ENCODE results near the gene HPCA.

The HPCA gene

DNA sequence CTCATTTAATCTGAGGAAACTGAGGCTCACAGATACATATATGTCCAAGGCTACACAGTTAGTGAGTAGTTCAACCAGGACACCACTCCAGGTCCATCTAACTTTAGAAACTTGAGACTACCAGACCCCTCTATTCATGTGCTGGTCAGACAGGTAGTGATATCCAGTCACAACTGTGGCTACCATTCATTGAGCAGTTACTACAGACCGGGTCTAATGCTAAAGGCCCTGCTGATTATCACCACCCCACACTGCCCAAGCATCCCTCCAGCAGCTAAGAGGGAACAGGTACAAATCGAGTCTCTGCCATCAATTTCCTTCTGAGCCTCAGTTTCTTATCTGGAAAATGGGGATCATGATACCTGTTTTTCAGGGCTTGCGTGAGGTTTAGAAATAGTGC lies 5.3 kb downstream of the HPCA start:
- TF ChIP-seq, protein P1, sequence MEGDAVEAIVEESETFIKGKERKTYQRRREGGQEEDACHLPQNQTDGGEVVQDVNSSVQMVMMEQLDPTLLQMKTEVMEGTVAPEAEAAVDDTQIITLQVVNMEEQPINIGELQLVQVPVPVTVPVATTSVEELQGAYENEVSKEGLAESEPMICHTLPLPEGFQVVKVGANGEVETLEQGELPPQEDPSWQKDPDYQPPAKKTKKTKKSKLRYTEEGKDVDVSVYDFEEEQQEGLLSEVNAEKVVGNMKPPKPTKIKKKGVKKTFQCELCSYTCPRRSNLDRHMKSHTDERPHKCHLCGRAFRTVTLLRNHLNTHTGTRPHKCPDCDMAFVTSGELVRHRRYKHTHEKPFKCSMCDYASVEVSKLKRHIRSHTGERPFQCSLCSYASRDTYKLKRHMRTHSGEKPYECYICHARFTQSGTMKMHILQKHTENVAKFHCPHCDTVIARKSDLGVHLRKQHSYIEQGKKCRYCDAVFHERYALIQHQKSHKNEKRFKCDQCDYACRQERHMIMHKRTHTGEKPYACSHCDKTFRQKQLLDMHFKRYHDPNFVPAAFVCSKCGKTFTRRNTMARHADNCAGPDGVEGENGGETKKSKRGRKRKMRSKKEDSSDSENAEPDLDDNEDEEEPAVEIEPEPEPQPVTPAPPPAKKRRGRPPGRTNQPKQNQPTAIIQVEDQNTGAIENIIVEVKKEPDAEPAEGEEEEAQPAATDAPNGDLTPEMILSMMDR (conservative IDR thresholded peaks at IDR 0.05; ENCODE audit: low read depth, low read length): no peak
- no peak overlapping the region for H2AFZ ChIP-seq (ENCODE audit: low read depth)
- H3K79me2 ChIP-seq (ENCODE audit: insufficient read depth, low read depth): no peaks in the 10 kb centered on the region
- no peak overlapping the region for H3K9ac ChIP-seq
- H3K4me1 ChIP-seq (ENCODE audit: low read depth, poor library complexity, severe bottlenecking): no peaks in the 10 kb centered on the region
- no peak overlapping the region for H3K4me2 ChIP-seq
- H3K36me3 ChIP-seq (ENCODE audit: insufficient read depth): no peaks in the 10 kb centered on the region
- no peak overlapping the region for H3K4me3 ChIP-seq (IDR thresholded peaks at IDR 0.05; ENCODE audit: insufficient read depth, low read depth, low read length)
- H3K27ac ChIP-seq: no peak overlapping the region
- peaks cover 9% of the 10 kb centered on the region; the same call in 1 of the 2 replicates for H3K27me3 ChIP-seq (ENCODE audit: insufficient read depth, low read depth)
- H4K20me1 ChIP-seq (ENCODE audit: insufficient read depth): no peaks in the 10 kb centered on the region

GRCh38 chr1:32892368-32893197 lies 6.3 kb downstream of the HPCA start:
- TF ChIP-seq, protein P1 (conservative IDR thresholded peaks at IDR 0.05; ENCODE audit: low read depth, low read length): no peak; the same call in 1 of the 2 replicates
- Histone ChIP-seq H2AFZ (ENCODE audit: low read depth) (no peak overlapping the region), H3K27me3 (ENCODE audit: insufficient read depth, low read depth) (peaks cover 5% of the 10 kb centered on the region; the same call in 1 of the 2 replicates), H3K4me3 (IDR thresholded peaks at IDR 0.05; ENCODE audit: insufficient read depth, low read depth, low read length) (no peak overlapping the region), H3K36me3 (ENCODE audit: insufficient read depth) (no peaks in the 10 kb centered on the region), H3K4me1 (ENCODE audit: low read depth, poor library complexity, severe bottlenecking) (no peaks in the 10 kb centered on the region), H4K20me1 (ENCODE audit: insufficient read depth) (no peaks in the 10 kb centered on the region), H3K27ac (no peak overlapping the region), H3K79me2 (ENCODE audit: insufficient read depth, low read depth) (no peaks in the 10 kb centered on the region), H3K9ac (no peak overlapping the region), H3K4me2 (no peak overlapping the region)

DNA sequence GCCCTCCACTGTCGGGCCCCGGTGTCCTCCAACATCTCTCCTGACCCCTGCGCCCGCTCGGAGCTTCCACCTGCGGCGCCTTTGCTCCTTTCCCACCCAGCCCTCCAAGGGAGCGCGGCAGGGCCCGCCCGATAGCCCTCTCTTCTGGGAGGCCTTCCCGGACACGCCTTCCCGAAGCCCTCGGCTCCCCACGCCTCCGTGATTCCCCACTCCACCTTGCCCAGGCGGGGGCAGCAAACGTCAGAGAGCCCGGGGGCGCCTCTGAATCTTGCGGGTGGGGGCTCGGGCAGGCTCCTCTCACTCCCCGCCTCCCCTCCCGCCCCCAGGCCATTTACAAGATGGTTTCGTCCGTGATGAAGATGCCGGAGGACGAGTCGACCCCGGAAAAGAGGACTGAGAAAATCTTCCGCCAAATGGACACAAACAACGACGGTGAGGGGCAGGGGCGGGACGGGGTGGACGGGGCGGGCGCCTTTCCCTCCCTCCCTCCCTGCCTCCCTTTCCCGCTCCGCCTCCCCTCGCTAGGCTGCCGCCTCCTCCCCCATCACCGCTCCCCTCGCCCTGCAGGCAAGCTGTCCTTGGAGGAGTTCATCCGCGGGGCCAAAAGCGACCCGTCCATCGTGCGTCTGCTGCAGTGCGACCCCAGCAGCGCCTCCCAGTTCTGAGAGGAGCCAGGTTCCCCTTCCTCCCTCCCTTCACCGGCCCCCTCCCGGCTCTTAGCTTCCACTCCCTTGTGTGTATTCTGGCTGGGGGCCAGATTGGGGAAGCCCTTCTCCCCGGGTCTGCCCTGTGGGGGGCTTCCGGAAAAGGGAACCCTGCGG lies 7.1 kb downstream of the HPCA start:
- Histone ChIP-seq H3K4me2 (no peak overlapping the region), H3K36me3 (ENCODE audit: insufficient read depth) (no peaks in the 10 kb centered on the region), H3K27ac (no peak overlapping the region), H4K20me1 (ENCODE audit: insufficient read depth) (no peaks in the 10 kb centered on the region), H3K4me1 (ENCODE audit: low read depth, poor library complexity, severe bottlenecking) (no peaks in the 10 kb centered on the region), H3K9ac (no peak overlapping the region), H3K79me2 (ENCODE audit: insufficient read depth, low read depth) (no peaks in the 10 kb centered on the region), H3K4me3 (IDR thresholded peaks at IDR 0.05; ENCODE audit: insufficient read depth, low read depth, low read length) (no peak overlapping the region), H2AFZ (ENCODE audit: low read depth) (no peak overlapping the region), H3K27me3 (ENCODE audit: insufficient read depth, low read depth) (peaks cover 5% of the 10 kb centered on the region; the same call in 1 of the 2 replicates)
- TF ChIP-seq, protein P1 (conservative IDR thresholded peaks at IDR 0.05; ENCODE audit: low read depth, low read length): no peak

GRCh38 chr1:32894019-32894600 lies 7.8 kb downstream of the HPCA start:
- H3K27me3 ChIP-seq (ENCODE audit: insufficient read depth, low read depth): peaks cover 3% of the 10 kb centered on the region; the same call in 1 of the 2 replicates
- no peaks in the 10 kb centered on the region for H3K79me2 ChIP-seq (ENCODE audit: insufficient read depth, low read depth)
- no peak overlapping the region for H3K4me3 ChIP-seq (IDR thresholded peaks at IDR 0.05; ENCODE audit: insufficient read depth, low read depth, low read length)
- H3K9ac ChIP-seq: no peak overlapping the region
- no peak overlapping the region for H2AFZ ChIP-seq (ENCODE audit: low read depth)
- no peak overlapping the region for H3K4me2 ChIP-seq
- no peaks in the 10 kb centered on the region for H3K36me3 ChIP-seq (ENCODE audit: insufficient read depth)
- H4K20me1 ChIP-seq (ENCODE audit: insufficient read depth): no peaks in the 10 kb centered on the region
- H3K4me1 ChIP-seq (ENCODE audit: low read depth, poor library complexity, severe bottlenecking): no peaks in the 10 kb centered on the region
- H3K27ac ChIP-seq: no peak overlapping the region
- TF ChIP-seq, protein P1 (conservative IDR thresholded peaks at IDR 0.05; ENCODE audit: low read depth, low read length): no peak
